Endothelial cell of umbilical vein (primary cell): ENCODE results near the gene ITGA2.

Source experiments
- CTCF ChIP-seq, 2 donors: IDR thresholded peaks; 1 replicate in 1 of 2; 2 replicates in 1 of 2; pipeline ENCODE4 v1.5.1; 2011; ENCODE audit warnings: low read length in 2 of 2, mild to moderate bottlenecking in 2 of 2, moderate library complexity in 2 of 2, control low read depth in 1 of 2, inconsistent platforms in 1 of 2, low read depth in 1 of 2; ENCODE audit not compliant: insufficient read depth in 1 of 2; ENCODE audit errors: extremely low read depth in 1 of 2
- EZH2 ChIP-seq: IDR thresholded peaks from 2 replicates; pipeline ENCODE4 v1.6.1; 2012; ENCODE audit warnings: borderline replicate concordance, low read depth, mild to moderate bottlenecking, moderate library complexity, low read length, inconsistent platforms; ENCODE audit not compliant: severe bottlenecking
- GATA2 ChIP-seq: IDR thresholded peaks from 2 replicates; pipeline ENCODE4 v1.7.0; 2011; ENCODE audit warnings: low read depth, mild to moderate bottlenecking, moderate library complexity, mixed read lengths, low read length; ENCODE audit not compliant: insufficient read length, insufficient read depth
- MAX ChIP-seq: IDR thresholded peaks from 2 replicates; pipeline ENCODE4 v1.6.1; 2011; ENCODE audit not compliant: insufficient read depth, insufficient read length
- POLR2A ChIP-seq: IDR thresholded peaks from 2 replicates; pipeline ENCODE4 v1.6.1; 2012; ENCODE audit warnings: low read depth, mild to moderate bottlenecking, control low read depth, low read length
- POLR2AphosphoS5 ChIP-seq: IDR thresholded peaks from 2 replicates; pipeline ENCODE4 v1.6.1; 2012; ENCODE audit warnings: low read depth, mild to moderate bottlenecking, control low read depth, low read length, moderate library complexity; ENCODE audit not compliant: insufficient read depth

- TF ChIP-seq CTCF (IDR thresholded peaks at IDR 0.05; ENCODE audit: extremely low read depth in 1 of 2, insufficient read depth in 1 of 2, low read depth in 1 of 2, low read length in 2 of 2) (no peak), EZH2 (no peak), POLR2A (no peak), POLR2AphosphoS5 (no peak), MAX (no peak), GATA2 (no peak)
These were observed 38.5 kb upstream of the ITGA2 start for GRCh38 chr5:52950686-52951085.
